ENCODE measurements around the gene RSPH6A. TPM values are rescaled to one million over a fixed set of nuclear protein-coding genes. Genes with fewer than 3 reads are reported as not detected.

Gene RSPH6A
- polyA plus RNA-seq, 1 of the 3 experiments (the other 2 are of a cell fraction): 0.02 TPM

DNA sequence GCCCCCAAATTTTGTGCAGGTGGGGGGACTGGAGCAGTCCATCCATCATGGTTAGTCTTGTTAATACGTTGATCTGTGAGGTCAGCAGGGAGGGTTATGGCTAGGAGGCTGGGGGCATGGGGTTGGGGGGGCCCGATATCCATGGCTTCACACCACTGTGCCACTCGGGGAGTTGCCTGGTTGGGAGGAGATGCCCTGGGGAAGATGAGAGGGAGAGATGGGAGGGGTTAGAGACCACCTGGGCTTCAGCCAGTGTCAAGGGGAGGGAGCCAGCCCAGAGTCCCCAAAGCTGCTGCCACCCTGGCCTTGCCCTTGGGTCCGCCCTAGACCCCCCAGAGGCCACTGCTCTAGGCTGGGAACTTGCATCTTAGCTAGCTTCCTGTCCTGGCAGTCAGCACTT is 31.0 kb downstream of the RSPH6A start (continued):
- TF ChIP-seq, protein P1, sequence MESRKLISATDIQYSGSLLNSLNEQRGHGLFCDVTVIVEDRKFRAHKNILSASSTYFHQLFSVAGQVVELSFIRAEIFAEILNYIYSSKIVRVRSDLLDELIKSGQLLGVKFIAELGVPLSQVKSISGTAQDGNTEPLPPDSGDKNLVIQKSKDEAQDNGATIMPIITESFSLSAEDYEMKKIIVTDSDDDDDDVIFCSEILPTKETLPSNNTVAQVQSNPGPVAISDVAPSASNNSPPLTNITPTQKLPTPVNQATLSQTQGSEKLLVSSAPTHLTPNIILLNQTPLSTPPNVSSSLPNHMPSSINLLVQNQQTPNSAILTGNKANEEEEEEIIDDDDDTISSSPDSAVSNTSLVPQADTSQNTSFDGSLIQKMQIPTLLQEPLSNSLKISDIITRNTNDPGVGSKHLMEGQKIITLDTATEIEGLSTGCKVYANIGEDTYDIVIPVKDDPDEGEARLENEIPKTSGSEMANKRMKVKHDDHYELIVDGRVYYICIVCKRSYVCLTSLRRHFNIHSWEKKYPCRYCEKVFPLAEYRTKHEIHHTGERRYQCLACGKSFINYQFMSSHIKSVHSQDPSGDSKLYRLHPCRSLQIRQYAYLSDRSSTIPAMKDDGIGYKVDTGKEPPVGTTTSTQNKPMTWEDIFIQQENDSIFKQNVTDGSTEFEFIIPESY (IDR thresholded peaks at IDR 0.05; ENCODE audit: borderline replicate concordance, low read depth): no peak
- TF ChIP-seq FOXM1 (IDR thresholded peaks at IDR 0.05; ENCODE audit: low read depth): no peak
- no peak for TF ChIP-seq CHD2 (IDR thresholded peaks at IDR 0.05; ENCODE audit: low read length, partially characterized antibody)
- TF ChIP-seq ELF1 (IDR thresholded peaks at IDR 0.05): no peak

DNA sequence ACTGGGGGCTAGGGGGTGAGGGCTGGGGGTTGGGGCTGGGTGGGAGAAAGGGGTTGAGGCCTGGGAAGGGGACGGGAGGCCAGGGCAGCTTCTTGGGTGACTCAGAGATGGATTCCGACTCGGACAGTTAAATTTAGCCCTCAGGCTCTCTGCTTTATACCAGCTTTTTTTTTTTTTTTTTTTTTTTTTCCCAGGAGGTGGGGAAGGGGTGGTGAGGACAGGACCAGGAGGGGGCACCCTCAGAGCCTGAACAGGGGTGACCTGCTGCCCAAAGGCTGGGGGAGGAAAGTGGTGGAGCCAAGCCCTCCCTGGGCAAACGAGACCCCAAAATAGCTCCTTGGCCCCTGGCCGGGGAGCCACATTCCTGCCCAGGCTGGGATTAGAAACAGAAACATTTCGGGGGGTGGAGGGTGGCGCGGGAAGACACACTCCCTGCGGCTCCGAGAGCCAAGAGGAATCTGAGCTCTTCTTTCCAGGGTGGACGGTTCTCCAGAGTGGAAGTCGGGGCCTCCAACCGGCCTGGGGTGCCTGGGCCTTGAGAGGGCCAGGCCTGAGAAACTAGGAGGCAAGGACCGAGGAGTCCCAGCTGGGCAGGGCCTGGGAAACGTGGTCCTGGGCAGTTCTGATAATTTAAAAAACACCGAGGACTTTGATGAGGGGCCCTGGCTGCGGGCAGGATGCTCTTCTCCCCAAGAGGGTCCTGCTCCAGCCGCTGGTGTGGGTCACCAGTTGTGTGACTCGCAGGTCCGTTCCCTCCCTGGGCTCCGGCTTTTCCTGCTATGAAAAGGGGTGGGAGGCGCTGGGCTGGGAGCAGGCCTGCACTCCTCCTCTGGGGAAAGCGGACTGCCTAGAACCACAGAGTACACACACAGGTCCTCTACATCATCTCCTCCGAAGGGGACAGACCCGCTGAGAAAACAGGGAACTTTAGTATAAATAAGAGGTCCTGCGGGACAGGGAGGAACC is 32.0 kb downstream of the RSPH6A start:
- Histone ChIP-seq H4K20me1 (ENCODE audit: insufficient read depth) (0 out of 2 replicates have a peak, but pooled peaks cover 8% of the 10 kb centered on the region), H3K9ac (peak overlapping the region; percentile 72), H3K4me2 (peak overlapping the region; percentile 90), H3K36me3 (replicated peaks in 1 of 2; ENCODE audit: control insufficient read depth in 1 of 2, insufficient read depth in 2 of 2, low read length in 1 of 2) (peaks cover 13 to 46% of the 10 kb centered on the region in 2 experiments), H3K9me3 (no peaks in the 10 kb centered on the region), H3K4me1 (ENCODE audit: control insufficient read depth in 1 of 2, insufficient read depth in 2 of 2, low read depth in 1 of 2, low read length in 1 of 2) (peaks cover 22 to 30% of the 10 kb centered on the region in 2 experiments; a peak in 3 of 4 replicates), H2AFZ (ENCODE audit: low read depth) (no peak overlapping the region), H3K4me3 (ENCODE audit: low read depth in 2 of 2, low read length in 1 of 2) (peak overlapping the region in 1 of 2 experiments; percentile 52; a peak in 2 of 4 replicates), H3K27me3 (ENCODE audit: insufficient read depth) (no peaks in the 10 kb centered on the region), H3K27ac (ENCODE audit: low read depth in 2 of 2, low read length in 1 of 2) (peak overlapping the region; percentile 86 to 99), H3K9me2 (no peaks in the 10 kb centered on the region), H3F3A (replicated peaks; ENCODE audit: insufficient read depth) (peaks cover 14% of the 10 kb centered on the region), H3K79me2 (ENCODE audit: insufficient read depth) (peaks cover 62% of the 10 kb centered on the region)
- TF ChIP-seq TEAD4 (IDR thresholded peaks at IDR 0.05; ENCODE audit: borderline replicate concordance, insufficient read depth) (peak; percentile 73; the same call in 1 of the 2 replicates), EP300 (IDR thresholded peaks at IDR 0.05; ENCODE audit: borderline replicate concordance in 1 of 2, low read depth in 1 of 2, low read length in 1 of 2) (0 out of 4 replicates have a peak, but pooled peaks of 1 of the 2 experiments have one; percentile 29), MEF2A (IDR thresholded peaks at IDR 0.05; ENCODE audit: borderline replicate concordance, low read depth) (peak; percentile 95), FOSL2 (IDR thresholded peaks at IDR 0.05; ENCODE audit: borderline replicate concordance, low read depth) (peak; percentile 44; the same call in 1 of the 2 replicates), GATA2 (CRISPR knock-in tag; IDR thresholded peaks at IDR 0.05) (no peak), JUND (IDR thresholded peaks at IDR 0.05) (peak; percentile 62), RCOR1 (IDR thresholded peaks at IDR 0.05; ENCODE audit: low read length) (no peak), TCF12 (IDR thresholded peaks at IDR 0.05) (peak; percentile 70), SIN3A (IDR thresholded peaks at IDR 0.05; ENCODE audit: borderline replicate concordance, low read depth, low read length) (no peak), NFIC (IDR thresholded peaks at IDR 0.05; ENCODE audit: borderline replicate concordance) (peak; percentile 71), RXRA (IDR thresholded peaks at IDR 0.05; ENCODE audit: borderline replicate concordance, low read depth) (no peak), GABPA (IDR thresholded peaks at IDR 0.05; ENCODE audit: low read depth) (no peak)
- TF ChIP-seq, protein P2, sequence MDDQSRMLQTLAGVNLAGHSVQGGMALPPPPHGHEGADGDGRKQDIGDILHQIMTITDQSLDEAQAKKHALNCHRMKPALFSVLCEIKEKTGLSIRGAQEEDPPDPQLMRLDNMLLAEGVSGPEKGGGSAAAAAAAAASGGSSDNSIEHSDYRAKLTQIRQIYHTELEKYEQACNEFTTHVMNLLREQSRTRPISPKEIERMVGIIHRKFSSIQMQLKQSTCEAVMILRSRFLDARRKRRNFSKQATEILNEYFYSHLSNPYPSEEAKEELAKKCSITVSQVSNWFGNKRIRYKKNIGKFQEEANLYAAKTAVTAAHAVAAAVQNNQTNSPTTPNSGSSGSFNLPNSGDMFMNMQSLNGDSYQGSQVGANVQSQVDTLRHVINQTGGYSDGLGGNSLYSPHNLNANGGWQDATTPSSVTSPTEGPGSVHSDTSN (IDR thresholded peaks at IDR 0.05): 0 out of 2 replicates have a peak, but pooled peaks have one; percentile 6
- POLR2A ChIA-PET: interaction anchor here (0.6 to 2.7 kb wide), 6 partner anchors 12 to 91 kb away, joined by 3 to 7 read pairs (median 4); partner anchors contain the start of genes QPCTL and SNRPD2
- CTCF ChIA-PET: interaction anchor here (0.7 to 5.1 kb wide), 6 partner anchors 10 to 90 kb away, joined by 3 to 27 read pairs (median 8); partner anchors contain the start of genes FBXO46, QPCTL and SIX5
- peak; percentile 58 for DNase-seq
- 32% methylated on average over 26 of the region's 26 CpGs for WGBS (ENCODE audit: low lambda C conversion rate)
